Non-pigmented ciliary epithelial cell (primary cell): ENCODE data around the gene GABPB1.

ENCODE experiments used
- DNase-seq: peaks from one replicate; pipeline ENCODE4 v3.0.0-alpha.2; 2010; ENCODE audit warnings: low read depth

The GABPB1 gene

DNA sequence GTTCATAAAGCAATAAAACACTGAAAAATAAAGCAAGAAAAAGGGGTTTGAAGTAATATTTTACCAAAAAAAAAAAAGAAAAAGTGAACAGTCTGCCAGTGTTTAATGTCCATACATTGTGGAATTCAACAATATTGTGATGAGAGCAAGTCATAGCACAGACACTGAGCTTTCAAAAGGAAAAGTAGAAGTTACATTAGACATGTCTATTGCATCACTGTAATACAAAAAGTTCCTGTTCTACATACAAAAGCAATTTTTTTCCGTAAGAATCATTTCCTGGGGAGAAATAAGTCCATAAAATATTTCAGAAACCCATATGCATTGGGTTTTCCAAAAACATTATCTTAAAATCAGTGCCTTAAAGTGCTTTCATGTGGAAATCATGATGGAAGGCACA, 77.6 kb downstream of the GABPB1 start:
- no peak for DNase-seq

DNA sequence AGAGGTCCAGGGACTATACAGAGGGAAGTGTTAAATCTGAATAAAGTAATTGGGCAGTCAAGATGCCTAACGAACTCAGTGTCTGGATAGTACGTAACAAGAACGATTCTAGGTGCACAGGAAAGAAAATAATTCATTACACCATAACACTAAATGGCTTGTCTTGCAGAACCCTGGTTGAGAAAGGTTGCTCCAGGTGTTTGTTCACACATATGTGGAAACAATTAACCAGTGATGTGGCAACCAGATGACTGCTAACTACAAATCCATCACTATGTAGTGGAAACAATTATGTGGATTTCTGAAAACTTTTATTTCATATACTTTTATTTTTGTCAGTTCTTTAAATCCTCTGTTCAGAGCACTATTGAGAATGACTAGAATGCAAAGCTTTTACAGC, 79.1 kb downstream of the GABPB1 start:
- DNase-seq = no peak

DNA sequence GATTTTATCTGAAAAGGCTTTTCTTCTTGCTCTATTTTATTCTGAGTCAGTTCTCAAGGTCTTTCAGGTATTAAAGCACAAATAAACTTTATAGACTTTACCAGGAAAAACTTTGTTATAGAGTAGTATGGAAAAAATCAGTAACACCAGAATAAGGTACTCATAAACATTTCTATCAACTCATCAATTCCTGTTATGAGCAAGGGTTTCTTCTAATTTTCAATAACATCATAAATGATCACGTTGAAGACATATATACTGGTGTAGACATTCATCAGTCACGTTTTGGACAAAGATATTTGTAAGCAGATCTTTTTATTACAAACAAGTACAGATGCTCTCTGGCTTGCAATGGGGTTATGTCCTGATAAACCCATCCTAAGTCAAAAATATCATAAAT, 79.9 kb downstream of the GABPB1 start:
- DNase-seq = no peak

DNA sequence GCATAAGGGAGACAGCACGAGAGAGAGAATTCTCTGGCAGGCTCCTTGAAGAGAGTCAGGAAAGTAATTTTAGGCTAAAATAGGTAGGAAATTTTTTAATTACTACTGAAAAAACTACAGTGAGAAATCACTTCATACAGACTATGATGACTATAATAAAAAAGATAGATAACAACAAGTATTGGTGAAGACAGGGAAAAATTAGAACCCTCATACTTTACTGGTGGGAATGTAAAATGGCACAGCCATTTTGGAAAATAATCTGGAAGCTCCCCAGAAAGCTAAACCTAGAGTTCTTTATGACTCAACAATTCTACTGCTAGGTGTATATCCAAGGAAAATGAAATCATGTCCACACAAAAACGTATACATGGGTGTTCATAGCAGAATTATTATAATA, 87.4 kb downstream of the GABPB1 start:
- no peak for DNase-seq

DNA sequence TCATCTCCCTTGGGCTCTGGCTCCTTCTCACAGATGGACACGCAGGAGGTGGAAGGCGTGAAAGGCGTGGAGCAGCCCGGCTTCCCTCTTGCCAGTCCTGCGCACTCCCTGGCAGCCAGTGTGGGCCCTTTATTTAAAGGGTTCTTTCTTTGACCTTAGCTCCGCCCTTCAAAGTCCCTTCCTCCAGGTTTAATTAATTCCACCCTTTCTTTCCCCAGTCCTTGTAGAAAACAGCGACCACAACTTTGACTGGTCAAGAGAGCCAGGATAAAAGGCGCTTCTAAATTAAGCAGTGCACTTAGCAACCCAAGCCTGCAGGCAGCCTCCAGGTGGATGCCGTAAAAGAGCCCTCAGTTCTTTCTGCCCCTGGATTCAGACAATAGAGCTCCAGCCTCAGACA, 89.4 kb downstream of the GABPB1 start, which contains the start of gene HDC:
HDC (minus strand) TSS at position 107 of the 400 bp plus-strand sequence; CDS start at position 4, 103 bp downstream.
- no peak for DNase-seq

DNA sequence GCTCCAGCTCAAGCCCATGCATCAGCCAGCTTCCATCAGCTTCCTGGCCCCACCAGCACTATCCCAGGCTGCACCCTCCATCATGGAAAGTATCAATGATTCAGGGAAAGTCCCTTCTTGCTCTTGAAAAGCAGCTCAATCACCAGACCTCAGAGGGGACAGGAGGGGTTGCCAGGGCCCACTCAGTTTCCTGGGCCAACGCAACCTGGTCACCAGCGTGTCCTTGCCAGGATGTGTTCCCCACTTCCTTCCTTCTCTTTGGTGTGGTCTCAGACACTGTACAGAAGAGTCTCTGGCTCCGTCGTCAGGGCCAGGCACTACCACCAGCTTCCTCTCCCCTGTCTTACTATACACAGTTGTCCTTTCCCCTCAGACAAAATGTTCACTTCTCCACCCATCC, 92.5 kb downstream of the GABPB1 start:
- no peak for DNase-seq

DNA sequence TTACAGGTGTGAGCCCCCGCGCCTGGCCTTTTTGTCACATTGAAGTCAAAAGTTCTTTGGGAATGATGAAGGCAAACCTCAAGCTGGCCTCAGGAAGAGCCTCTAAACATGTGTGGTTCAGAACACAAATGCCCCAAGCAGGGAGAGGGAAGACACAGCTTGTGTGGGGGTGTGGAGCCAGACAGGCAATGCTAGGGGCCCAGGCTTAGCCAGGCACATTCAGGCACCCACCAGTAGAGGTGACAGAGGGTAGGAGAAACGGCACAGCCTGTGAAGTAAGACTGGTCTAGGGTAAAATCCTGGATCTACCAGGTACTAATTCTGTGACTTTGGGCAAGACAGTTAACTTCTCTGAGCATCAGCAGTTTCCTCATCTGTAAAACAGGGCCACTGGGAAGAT, 93.0 kb downstream of the GABPB1 start:
- no peak for DNase-seq

DNA sequence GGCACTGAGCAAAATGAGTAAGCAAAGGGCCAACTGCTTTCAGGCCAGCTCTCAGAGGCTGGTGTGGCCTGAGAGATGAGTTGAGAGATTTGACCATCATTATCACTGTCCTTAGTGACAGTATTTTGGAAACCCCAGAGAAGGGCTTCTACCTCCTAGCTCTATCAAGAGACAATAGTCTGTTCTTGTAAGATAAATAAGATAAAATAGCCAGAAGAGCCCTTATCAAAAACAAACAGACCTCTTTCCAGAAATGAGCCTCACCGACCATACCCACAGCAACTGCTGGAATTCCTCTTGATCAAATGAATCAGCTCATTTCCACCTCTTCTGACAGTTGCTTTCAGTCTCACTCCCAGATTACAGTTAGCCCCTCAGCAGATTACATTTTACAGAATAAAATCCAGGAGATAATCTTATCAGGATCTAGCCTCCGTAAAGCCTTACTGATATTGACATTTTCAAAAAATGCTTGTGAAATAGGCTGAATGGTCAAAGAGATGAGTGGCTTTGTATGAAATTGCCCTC, 94.0 kb downstream of the GABPB1 start:
- DNase-seq = no peak

DNA sequence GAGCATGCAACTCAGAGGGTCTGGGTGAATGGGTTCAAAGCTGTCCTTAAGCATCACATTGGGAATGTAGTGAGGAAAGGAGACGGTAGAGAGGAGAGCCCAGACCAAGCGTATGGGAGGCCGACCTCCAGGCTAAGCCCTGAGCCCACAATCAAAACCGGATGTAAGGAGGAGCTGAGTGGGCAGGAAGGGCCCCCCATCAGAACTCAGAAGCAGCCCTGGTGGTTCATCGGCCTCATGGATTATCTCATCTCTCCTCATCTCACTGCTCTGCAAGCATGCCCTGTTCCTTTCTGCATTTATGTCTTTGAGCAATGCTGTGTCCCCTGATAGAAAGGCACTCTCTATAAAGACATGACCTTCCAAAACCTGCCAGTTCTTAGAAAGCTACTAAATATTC, 95.7 kb downstream of the GABPB1 start:
- DNase-seq = no peak

DNA sequence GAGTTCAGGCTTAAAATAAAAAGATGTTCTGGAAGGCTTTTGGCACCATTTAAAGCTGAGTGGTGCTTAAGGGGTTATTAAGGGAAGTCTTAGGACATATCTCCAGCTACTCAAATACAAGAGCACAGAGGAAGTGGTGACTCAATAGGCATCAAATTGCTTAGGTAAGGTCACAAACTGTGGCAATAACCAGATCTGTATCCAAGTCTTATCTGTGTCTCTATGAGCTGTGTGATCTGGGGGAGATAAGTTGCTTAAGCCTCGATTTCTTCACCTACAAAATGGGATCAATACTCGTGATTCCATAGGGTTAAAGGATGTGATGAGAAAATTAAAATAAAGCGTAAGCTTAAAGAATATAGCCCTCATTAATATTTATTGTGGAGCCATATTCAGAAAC, 97.1 kb downstream of the GABPB1 start:
- DNase-seq = peak; percentile 53

DNA sequence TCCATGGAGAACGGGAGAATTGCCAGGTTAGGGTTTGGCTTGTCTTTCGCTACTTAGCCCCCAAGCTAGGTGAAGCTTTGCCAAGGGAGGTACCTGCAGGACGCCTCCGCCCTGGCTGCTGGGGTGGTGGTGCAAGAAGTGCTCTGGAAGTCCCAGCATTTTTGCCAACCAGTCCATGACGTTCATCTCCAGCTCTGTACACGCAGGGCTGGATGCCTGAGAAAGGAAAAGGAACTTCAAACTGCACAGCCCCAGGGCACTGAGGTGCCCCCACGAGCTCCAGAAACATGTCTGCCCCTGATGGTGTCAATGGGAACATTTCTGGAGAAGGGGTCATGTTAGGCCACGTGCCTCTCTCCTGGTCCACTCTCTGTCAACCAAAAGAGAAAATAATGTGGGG, 97.7 kb downstream of the GABPB1 start:
- no peak for DNase-seq

DNA sequence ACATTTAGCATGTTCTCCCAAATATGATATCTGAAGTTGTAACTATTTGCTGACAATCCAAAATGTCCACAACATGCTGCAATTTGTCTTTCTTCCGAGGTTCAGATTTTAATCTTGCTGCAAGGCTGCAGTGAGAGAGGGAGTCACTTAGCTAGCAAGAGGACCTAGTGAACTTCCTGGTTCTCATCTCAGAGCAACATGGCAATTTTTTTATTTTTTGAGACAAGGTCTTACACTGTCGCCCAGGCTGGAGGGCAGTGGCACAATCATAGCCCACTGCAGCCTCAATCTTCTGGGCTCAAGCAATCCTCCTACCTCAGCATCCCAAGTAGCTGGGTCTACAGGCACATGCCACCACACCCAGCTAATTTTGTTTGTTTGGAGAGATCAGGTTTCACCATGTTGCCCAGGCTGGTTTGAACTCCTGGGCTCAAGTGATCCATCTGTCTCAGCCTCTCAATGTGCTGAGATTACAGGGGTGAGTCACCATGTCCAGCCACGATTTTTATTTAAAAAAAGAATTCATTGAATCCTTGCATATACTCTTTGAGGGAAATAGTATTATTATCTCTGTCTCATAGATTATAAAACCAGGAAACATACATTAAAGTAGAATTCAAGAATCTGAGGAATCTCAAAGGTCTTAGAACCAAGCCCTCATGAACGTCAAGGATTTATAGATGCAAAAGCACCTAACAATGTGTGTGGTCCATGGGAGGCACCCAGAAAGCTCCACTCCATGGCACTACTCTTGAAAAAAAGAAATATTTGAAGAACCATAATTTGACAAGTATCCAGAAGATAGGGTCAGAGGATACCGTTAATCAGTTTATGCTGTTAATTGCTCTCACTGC, 98.6 kb downstream of the GABPB1 start:
- peak; percentile 27 for DNase-seq

DNA sequence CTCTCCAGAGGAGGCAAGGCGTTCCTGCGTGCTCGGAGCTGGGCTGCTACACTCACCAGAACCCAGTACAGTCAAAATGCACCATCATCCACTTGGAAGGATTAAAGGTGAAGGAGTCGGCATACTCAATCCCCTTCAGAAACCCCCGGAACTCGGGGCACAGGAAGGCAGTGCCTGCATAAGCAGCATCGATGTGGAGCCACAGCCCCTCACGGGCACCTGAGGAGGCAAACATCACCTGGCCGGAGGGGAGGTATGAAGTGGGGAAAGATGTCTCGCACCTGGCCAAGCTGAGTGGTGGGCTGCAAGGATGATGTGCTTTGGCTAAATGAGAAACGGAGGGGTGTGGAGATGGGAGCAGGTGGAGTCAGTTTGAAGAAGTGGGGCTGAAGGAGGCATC, 102.4 kb downstream of the GABPB1 start:
- no peak for DNase-seq

DNA sequence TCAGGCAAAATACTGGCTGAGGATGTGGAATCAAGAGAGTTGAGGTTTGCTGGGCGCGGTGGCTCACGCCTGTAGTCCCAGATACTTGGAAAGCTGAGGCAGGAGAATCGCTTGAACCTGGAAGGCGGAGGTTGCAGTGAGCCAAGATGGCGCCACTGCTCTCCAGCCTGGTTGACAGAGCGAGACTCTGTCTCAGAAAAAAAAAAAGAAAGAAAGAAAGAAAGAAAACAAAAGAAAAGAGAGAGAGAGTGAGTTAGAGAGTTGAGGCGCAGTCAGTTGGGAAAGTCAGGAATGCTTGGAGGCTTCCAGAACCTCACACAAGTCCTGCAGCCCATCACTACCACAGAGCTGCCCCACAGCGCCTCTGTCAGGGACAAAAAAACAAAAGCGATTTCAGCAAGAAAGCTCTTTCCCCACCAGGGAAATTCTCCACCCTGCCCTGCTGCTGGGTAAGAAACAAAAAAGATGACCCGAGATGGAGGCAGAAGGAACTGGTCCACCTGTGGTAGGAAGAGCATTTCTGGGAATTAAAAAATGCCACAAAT, 103.3 kb downstream of the GABPB1 start:
- no peak for DNase-seq

DNA sequence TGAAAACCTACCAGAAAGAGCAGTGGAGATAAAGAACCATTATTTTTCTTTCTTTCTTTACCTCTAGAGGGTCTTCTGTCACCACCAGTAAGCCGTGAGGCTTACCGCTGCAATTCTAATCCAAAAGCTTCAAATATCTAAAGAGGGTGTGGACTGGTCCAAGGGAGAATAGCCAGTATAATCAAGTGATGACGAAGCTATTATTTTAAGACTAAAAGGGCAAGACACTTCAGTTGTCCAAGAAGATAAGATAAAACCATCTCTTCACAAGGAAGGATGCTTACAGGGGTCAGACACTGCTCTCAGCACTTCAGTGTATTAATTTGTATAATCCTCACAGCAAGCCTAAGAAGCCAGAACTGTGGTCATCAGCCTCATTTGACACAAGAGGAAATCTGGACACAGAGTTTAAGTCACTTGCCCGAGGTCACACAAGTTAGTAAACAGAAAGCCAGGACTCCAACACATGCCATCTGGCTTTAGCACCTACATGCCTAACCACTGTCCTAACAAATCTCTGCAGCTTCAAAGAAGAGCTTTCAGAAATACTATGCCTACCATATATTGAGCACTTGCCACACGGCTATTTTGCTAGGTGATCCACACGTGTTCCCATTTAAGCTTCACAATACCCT, 104.1 kb downstream of the GABPB1 start:
- DNase-seq = no peak

DNA sequence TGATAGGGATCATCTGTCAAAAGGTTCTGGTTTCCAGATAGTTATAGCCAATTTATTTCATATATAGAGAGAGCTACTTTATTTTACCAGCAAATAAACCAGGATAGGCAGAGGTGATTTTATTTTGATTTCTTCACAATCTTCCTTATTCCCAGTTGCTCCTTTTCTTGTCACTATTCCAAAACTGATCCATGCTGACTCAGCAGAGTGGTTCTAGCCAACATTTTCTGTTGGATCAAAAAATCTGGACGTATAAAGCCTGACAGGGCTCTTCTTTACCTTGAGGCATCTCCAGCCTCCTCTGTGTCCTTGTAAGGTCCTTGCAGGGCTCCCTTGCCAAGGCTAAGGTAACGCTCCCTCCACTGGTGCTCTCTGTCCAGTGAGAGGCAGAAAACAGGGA, 105.3 kb downstream of the GABPB1 start:
- no peak for DNase-seq

DNA sequence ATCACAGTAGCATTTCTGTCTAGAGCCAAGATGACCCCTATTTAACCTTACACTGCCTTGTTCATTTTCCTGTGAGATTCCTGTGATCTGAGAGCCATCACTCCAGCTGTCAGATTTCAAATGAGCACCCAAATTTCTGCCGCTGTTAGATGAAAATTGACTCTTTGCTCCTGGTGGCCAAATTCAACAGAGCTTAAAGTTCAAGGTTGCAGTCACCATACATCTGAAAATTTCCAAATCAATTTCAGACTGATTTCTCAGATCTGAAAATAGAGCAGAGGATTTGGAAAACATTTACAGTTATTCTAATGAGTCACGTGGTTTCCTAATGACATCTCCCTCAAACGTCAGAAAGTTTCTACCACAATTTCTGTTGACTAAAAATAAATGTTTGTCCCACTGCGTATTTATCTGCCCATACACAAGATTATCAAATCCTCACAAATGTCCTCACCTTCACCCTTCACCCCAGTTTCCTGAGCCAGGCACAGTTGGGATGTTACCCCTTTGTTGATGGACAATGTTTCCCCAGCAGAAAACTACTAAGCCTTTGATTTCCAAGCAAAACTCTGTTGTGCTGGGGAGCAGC, 105.9 kb downstream of the GABPB1 start:
- no peak for DNase-seq

DNA sequence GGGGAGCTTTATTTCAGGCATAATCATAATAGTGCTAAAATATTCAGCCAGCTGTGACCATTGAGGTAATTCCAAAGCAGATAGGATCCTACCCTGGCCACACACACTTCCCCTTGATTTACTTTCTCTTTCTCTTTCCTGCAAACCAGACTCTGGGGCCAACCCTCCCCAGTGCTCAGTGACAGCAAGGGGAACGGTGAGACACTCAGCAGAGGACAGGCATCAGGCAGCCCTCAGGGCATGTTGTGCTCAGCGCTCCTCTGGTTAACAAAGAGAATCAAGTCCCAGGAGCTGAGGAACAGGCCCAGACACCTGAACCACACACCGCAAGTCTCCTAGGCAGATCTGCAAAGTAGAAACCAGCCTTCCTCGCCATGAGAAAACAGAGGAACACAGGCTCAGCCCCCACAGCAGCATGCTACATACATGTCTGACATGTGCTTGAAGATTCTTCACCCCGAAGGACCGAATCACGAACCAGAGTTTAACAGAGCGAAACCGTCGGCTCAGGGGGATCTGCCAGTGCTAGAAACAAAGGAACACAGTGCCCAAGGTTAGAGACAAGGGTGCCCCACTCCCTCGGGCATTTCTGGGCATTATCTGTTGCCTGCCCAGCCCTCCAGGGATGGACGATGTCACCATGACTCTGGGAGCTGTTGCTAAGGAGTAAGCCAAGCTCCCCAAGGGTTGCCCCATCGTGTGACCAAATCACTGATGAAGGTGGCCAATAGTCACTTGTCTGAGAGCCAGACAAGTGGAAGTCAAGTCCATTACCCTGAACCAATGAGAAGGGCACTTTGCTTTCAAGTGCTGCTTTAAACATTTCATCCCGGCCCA, 107.0 kb downstream of the GABPB1 start:
- no peak for DNase-seq

DNA sequence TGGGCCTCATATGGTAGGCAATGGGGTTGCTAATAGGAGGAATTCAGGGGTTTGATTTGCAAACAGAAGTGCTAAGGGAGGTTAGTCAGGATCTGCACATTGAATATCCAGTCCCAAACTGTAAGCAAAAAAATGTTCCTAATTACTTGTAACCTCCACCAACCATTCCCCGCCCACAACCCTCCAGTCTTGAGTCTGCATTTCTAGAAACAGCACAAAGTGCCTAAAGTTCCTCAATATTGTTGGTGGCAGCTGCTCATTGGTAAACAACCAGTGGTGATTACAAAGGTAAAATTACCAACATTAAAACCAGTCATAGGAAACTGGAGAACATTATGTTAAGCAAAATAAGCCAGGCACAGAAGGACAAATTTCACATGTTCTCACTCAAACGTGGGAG, 108.4 kb downstream of the GABPB1 start:
- no peak for DNase-seq

DNA sequence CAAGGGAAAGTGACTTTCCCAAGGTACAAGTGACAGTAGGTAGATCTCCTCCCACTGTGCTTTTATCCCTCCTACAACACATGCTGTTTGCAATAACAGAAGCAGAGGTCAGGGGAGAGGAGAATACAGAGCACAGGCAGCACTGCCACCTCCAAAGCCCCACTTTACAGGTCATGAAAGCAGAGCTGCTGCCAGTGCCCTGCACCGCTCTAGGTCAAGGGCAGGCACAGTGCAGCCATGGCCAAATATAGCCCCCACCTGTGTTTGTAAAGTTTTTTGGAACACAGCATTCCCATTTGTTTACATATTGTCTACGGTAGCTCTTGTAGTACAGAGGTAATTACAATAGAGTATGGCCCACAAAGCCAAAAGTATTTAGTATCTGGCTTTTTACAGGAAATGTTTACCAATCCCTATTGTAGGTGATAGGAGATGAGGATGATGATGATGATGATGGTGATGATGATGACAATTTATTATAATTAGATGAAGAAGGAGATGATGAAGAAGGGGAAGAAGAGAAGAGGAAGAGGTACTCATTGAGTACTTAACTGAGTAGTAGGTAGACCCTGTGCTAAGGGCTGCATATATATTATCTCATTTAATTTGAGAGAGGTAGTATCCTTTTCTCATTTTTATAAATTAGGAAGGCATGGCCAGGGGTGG, 109.9 kb downstream of the GABPB1 start:
- no peak for DNase-seq

DNA sequence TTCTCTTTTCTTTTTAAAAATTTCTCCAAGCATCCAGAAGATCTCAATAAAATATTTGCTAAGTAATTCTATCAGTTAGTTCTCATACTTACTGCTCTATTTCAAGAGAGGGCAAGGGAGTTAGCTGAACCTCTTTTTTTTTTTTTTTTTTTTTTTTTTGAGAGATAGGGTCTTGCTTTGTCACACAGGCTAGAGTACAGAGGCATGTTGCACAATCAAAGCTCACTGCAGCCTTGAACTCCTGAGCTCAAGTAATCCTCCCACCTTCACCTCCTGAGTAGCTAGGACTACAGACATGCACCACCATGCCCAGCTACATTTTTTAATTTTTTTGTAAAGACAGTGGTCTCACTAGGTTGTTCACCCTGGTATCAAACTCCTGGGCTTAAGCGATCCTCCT, 110.8 kb downstream of the GABPB1 start:
- DNase-seq = no peak
